Ascending aorta (tissue), 2 donors: ENCODE results near the gene FSIP2. TPM values are rescaled to one million over a fixed set of nuclear protein-coding genes. Genes with fewer than 3 reads are reported as not detected.

Source experiments
- DNase-seq, 2 donors: peaks; one replicate each; pipeline ENCODE4 v3.0.0-alpha.2; 2019; ENCODE audit warnings: low spot score in 2 of 2
- H3K27ac ChIP-seq, 2 donors: fragments of 200-600 bp; sonication (generic); one replicate each; pipeline ENCODE4 v1.5.1; 2016 to 2017; ENCODE audit warnings: mild to moderate bottlenecking in 1 of 2
- H3K27me3 ChIP-seq: fragments of 200-600 bp; sonication (generic); one replicate; pipeline ENCODE4 v1.5.1; 2017
- H3K36me3 ChIP-seq, 2 donors: fragments of 200-600 bp; sonication (generic); one replicate each; pipeline ENCODE4 v1.5.1; 2016
- H3K4me1 ChIP-seq, 2 donors: fragments of 200-600 bp; sonication (generic); one replicate each; pipeline ENCODE4 v1.5.1; 2016 to 2017; ENCODE audit warnings: mild to moderate bottlenecking in 1 of 2
- H3K4me3 ChIP-seq, 2 donors: fragments of 200-600 bp; sonication (generic); one replicate each; pipeline ENCODE4 v1.5.1; 2016 to 2017; ENCODE audit warnings: mild to moderate bottlenecking in 1 of 2
- H3K9me3 ChIP-seq, 2 donors: fragments of 200-600 bp; sonication (generic); one replicate each; pipeline ENCODE4 v1.5.1; 2016
- CTCF ChIP-seq, 3 experiments: fragments of 200-600 bp in 2 of 3; fragments of 450-650 bp in 1 of 3; sonication (generic) in 2 of 3; IDR thresholded peaks; one replicate each; pipeline ENCODE4 v1.5.1; 2016 to 2019; ENCODE audit warnings: antibody characterized with exemption in 3 of 3, mild to moderate bottlenecking in 1 of 3, moderate library complexity in 1 of 3
- intact Hi-C: fragments of 100-400 bp; cut with DNase I; formaldehyde crosslinking; loops from one replicate; pipeline ENCODE4 v1.15.1; 2023
- total RNA-seq: library from RNA; depleted of rRNA; stranded (reverse); fragments of >200 nt; gene quantifications from one replicate; pipeline ENCODE4 v1.1.0, GENCODE V29; 2016

Gene FSIP2
- total RNA-seq, 1 donor from 2014 or later: under 0.01 TPM

GRCh38 chr2:185807351-185807750, 68.7 kb downstream of the FSIP2 start:
- TF ChIP-seq CTCF (IDR thresholded peaks at IDR 0.05): no peak
- intact Hi-C loops: no loop called here

GRCh38 chr2:185811580-185811979, 73.0 kb downstream of the FSIP2 start:
- H3K27ac ChIP-seq: no peak overlapping the region
- no peaks in the 10 kb centered on the region for H3K9me3 ChIP-seq
- no peak for TF ChIP-seq CTCF (IDR thresholded peaks at IDR 0.05)
- H3K36me3 ChIP-seq: no peaks in the 10 kb centered on the region
- no peak for DNase-seq
- intact Hi-C loops: no loop called here
- H3K4me1 ChIP-seq: no peaks in the 10 kb centered on the region
- no peak overlapping the region for H3K4me3 ChIP-seq
- no peaks in the 10 kb centered on the region for H3K27me3 ChIP-seq

More at GRCh38 chr2:185807351-185807750, 68.7 kb downstream of the FSIP2 start:
- Histone ChIP-seq H3K27ac (no peak overlapping the region), H3K4me1 (no peaks in the 10 kb centered on the region), H3K9me3 (no peaks in the 10 kb centered on the region), H3K36me3 (no peaks in the 10 kb centered on the region), H3K4me3 (no peak overlapping the region), H3K27me3 (no peaks in the 10 kb centered on the region)
- DNase-seq: no peak

GRCh38 chr2:185813707-185814106, 75.1 kb downstream of the FSIP2 start:
- H3K36me3 ChIP-seq: no peaks in the 10 kb centered on the region
- intact Hi-C loops: no loop called here
- H3K9me3 ChIP-seq: peaks cover 0 to 6% of the 10 kb centered on the region in 2 donors
- H3K27me3 ChIP-seq: no peaks in the 10 kb centered on the region
- DNase-seq: no peak
- no peaks in the 10 kb centered on the region for H3K4me1 ChIP-seq
- TF ChIP-seq CTCF (IDR thresholded peaks at IDR 0.05): no peak
- H3K4me3 ChIP-seq: no peak overlapping the region
- no peak overlapping the region for H3K27ac ChIP-seq

GRCh38 chr2:185817991-185818390, 79.4 kb downstream of the FSIP2 start:
- H3K9me3 ChIP-seq: peaks cover 0 to 13% of the 10 kb centered on the region in 2 donors
- no peak overlapping the region for H3K4me3 ChIP-seq
- no peak overlapping the region for H3K27ac ChIP-seq
- TF ChIP-seq CTCF (IDR thresholded peaks at IDR 0.05): no peak
- H3K36me3 ChIP-seq: no peaks in the 10 kb centered on the region
- intact Hi-C loops: no loop called here
- no peaks in the 10 kb centered on the region for H3K27me3 ChIP-seq
- DNase-seq: no peak
- no peaks in the 10 kb centered on the region for H3K4me1 ChIP-seq

- Histone ChIP-seq H3K27ac (no peak overlapping the region), H3K4me3 (no peak overlapping the region), H3K36me3 (no peaks in the 10 kb centered on the region), H3K9me3 (peaks cover 0 to 13% of the 10 kb centered on the region in 2 donors), H3K27me3 (no peaks in the 10 kb centered on the region), H3K4me1 (no peaks in the 10 kb centered on the region)
- TF ChIP-seq CTCF (IDR thresholded peaks at IDR 0.05): no peak
- DNase-seq: no peak
- intact Hi-C loops: no loop called here
These were observed 82.9 kb downstream of the FSIP2 start for GRCh38 chr2:185821467-185821866.

- DNase-seq: no peak
- intact Hi-C loops: no loop called here
- Histone ChIP-seq H3K27ac (no peak overlapping the region), H3K36me3 (no peaks in the 10 kb centered on the region), H3K27me3 (no peaks in the 10 kb centered on the region), H3K4me1 (no peaks in the 10 kb centered on the region), H3K9me3 (peaks cover 0 to 6% of the 10 kb centered on the region in 2 donors), H3K4me3 (no peak overlapping the region)
- TF ChIP-seq CTCF (IDR thresholded peaks at IDR 0.05): no peak
These were observed 85.2 kb downstream of the FSIP2 start for GRCh38 chr2:185823773-185824172.
